Progenitor cell of endocrine pancreas (in vitro differentiated cells): Measurements from ENCODE around the gene TADA3. TPM values are rescaled to one million over a fixed set of nuclear protein-coding genes. Genes with fewer than 3 reads are reported as not detected.

Experiments
- DNase-seq: peaks from one replicate; pipeline ENCODE4 v3.0.0; 2021; ENCODE audit warnings: low spot score; ENCODE audit not compliant: unreplicated experiment
- H3K27ac Mint-ChIP-seq: 2 replicates; pipeline ENCODE4 v1.8.0; 2021; ENCODE audit warnings: mild to moderate bottlenecking, moderate library complexity, mixed read lengths
- H3K27me3 Mint-ChIP-seq: 2 replicates; pipeline ENCODE4 v1.8.0; 2021; ENCODE audit warnings: mixed read lengths
- H3K36me3 Mint-ChIP-seq: 2 replicates; pipeline ENCODE4 v1.8.0; 2022; ENCODE audit warnings: mixed read lengths; ENCODE audit not compliant: insufficient read depth
- H3K4me1 Mint-ChIP-seq: 2 replicates; pipeline ENCODE4 v1.8.0; 2021; ENCODE audit warnings: low read depth, mixed read lengths
- H3K4me3 Mint-ChIP-seq: 2 replicates; pipeline ENCODE4 v1.8.0; 2021; ENCODE audit warnings: low read depth, mild to moderate bottlenecking, moderate library complexity, mixed read lengths
- H3K9me3 Mint-ChIP-seq: 2 replicates; pipeline ENCODE4 v1.8.0; 2021; ENCODE audit warnings: low read depth, mixed read lengths
- CTCF ChIP-seq: fragments of 200-600 bp; sonication (generic); IDR thresholded peaks from one replicate; pipeline ENCODE4 v1.5.0; 2021; ENCODE audit warnings: antibody characterized with exemption, mild to moderate bottlenecking; ENCODE audit not compliant: unreplicated experiment
- total RNA-seq: library from RNA; stranded (reverse); gene quantifications from 2 replicates; pipeline ENCODE4 v1.2.1, GENCODE V29; 2021

TADA3 gene
- total RNA-seq, 1 donor from 2014 or later: 70.8 TPM

DNA sequence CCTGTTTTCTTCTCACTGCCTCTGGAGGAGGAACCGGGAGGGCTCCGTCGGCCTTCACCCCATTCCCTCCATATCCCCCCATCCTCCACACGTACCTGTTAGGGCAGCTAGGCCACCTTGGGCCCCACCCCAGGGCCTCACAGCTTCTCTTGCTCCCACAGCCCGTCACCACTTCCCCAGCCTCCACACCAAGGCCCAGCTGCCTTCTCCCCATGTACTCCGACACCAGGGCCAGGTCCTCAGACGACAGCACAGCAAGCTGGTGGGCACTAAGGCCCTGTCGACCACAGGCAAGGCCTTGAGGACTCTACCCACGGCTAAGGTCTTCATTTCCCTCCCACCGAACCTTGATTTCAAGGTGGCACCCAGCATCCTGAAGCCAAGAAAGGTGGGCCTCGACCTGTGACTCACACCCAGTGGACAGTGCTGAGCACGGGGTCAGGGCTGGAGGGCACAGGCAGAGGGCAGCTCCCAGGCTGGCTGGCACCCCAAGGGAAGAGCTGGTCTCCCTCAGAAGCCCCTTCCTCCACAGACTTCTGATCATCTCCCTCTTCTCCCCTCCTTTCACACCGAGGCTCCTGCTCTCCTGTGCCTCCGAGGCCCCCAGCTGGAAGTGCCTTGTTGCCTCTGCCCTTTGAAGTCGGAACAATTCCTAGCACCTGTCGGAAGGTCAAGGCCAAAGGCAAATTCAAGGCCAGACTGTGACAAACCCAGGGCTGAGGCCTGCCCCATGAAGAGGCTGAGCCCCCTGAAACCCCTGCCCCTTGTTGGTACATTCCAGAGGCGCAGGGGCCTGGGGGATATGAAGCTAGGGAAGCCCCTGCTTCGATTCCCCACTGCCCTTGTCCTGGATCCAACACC, 42.5 kb upstream of the TADA3 start:
- DNase-seq: no peak
- Mint-ChIP-seq H3K4me3 (no peak overlapping the region), H3K4me1 (peaks cover 3% of the 10 kb centered on the region), H3K9me3 (no peaks in the 10 kb centered on the region), H3K27me3 (no peaks in the 10 kb centered on the region), H3K36me3 (peaks cover 2% of the 10 kb centered on the region), H3K27ac (peak overlapping the region; percentile 20)
- no peak for TF ChIP-seq CTCF

- H3K27me3 Mint-ChIP-seq: no peaks in the 10 kb centered on the region
- H3K9me3 Mint-ChIP-seq: no peaks in the 10 kb centered on the region
- TF ChIP-seq CTCF: no peak
- DNase-seq: no peak
- H3K27ac Mint-ChIP-seq: no peak overlapping the region
- H3K4me1 Mint-ChIP-seq: no peaks in the 10 kb centered on the region
- H3K36me3 Mint-ChIP-seq: peaks cover 2% of the 10 kb centered on the region
- no peak overlapping the region for H3K4me3 Mint-ChIP-seq
These were observed 40.8 kb upstream of the TADA3 start for GRCh38 chr3:9833078-9833477.

DNA sequence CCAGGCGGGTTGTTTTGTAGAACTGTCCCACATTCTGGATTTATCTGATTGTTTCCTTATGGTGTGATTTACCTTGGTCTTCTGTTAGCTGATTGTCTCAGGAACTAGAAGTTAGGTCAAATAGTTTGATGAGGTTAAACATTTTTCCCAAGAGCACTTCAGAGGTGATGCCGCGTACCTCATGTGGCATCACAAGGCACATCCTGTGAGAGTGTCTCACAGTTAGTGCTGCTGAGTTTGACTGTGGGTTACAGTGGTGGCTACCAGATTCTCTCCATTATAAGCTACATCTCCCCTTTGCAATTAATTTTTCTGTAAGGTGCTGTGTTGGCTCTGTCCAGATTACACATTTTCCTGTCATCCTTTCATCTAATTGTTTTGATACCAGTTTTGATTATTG, 39.0 kb upstream of the TADA3 start:
- no peak overlapping the region for H3K4me3 Mint-ChIP-seq
- no peak for DNase-seq
- H3K36me3 Mint-ChIP-seq: peaks cover 2% of the 10 kb centered on the region
- no peak overlapping the region for H3K27ac Mint-ChIP-seq
- H3K9me3 Mint-ChIP-seq: no peaks in the 10 kb centered on the region
- no peaks in the 10 kb centered on the region for H3K27me3 Mint-ChIP-seq
- TF ChIP-seq CTCF: no peak
- no peaks in the 10 kb centered on the region for H3K4me1 Mint-ChIP-seq

GRCh38 chr3:9828801-9829755, 36.8 kb upstream of the TADA3 start:
- no peak overlapping the region for H3K27ac Mint-ChIP-seq
- no peak for TF ChIP-seq CTCF
- H3K36me3 Mint-ChIP-seq: peaks cover under 1% of the 10 kb centered on the region

More at GRCh38 chr3:9828801-9829755, 36.8 kb upstream of the TADA3 start:
- DNase-seq: no peak
- Mint-ChIP-seq H3K4me3 (no peak overlapping the region), H3K9me3 (no peaks in the 10 kb centered on the region), H3K4me1 (no peaks in the 10 kb centered on the region), H3K27me3 (no peaks in the 10 kb centered on the region)
